GM23338 (cell line): ENCODE measurements around the gene DAO. TPM values are rescaled to one million over a fixed set of nuclear protein-coding genes. Genes with fewer than 3 reads are reported as not detected.

Experiments
- ATAC-seq: fragments of 200-7000 bp; cut with Tn5 transposase; 3 replicates; pipeline ENCODE4 v1.9.1; 2020
- DNase-seq: peaks from one replicate; pipeline ENCODE4 v3.0.0-alpha.2; 2015; ENCODE audit warnings: low spot score
- H2AFZ ChIP-seq: fragments of 200-600 bp; sonication (generic); 2 replicates; pipeline ENCODE4 v1.8.0; 2016; ENCODE audit warnings: antibody characterized with exemption, mild to moderate bottlenecking, moderate library complexity
- H3F3A ChIP-seq: fragments of 200-600 bp; sonication (generic); replicated peaks from 2 replicates; pipeline ENCODE4 v1.8.0; 2017; ENCODE audit warnings: antibody characterized with exemption, mixed run types, low read depth
- H3K27ac ChIP-seq: fragments of 200-600 bp; sonication (generic); 2 replicates; pipeline ENCODE4 v1.6.1; 2016; ENCODE audit warnings: low read depth
- H3K27me3 ChIP-seq: fragments of 200-600 bp; sonication (generic); 2 replicates; pipeline ENCODE4 v1.8.0; 2016; ENCODE audit warnings: mild to moderate bottlenecking, mixed run types, moderate library complexity; ENCODE audit not compliant: insufficient read depth
- H3K36me3 ChIP-seq: fragments of 200-600 bp; sonication (generic); 2 replicates; pipeline ENCODE4 v1.8.0; 2016; ENCODE audit warnings: mild to moderate bottlenecking; ENCODE audit not compliant: insufficient read depth
- H3K4me1 ChIP-seq: fragments of 200-600 bp; sonication (generic); 2 replicates; pipeline ENCODE4 v1.8.0; 2016; ENCODE audit warnings: mild to moderate bottlenecking, moderate library complexity; ENCODE audit not compliant: insufficient read depth
- H3K4me2 ChIP-seq: fragments of 200-600 bp; sonication (generic); 2 replicates; pipeline ENCODE4 v1.7.1; 2017; ENCODE audit warnings: mixed run types
- H3K4me3 ChIP-seq: fragments of 200-600 bp; sonication (generic); 2 replicates; pipeline ENCODE4 v1.6.1; 2016; ENCODE audit warnings: mixed run types
- H3K79me2 ChIP-seq: fragments of 200-600 bp; sonication (generic); replicated peaks from 2 replicates; pipeline ENCODE4 v1.8.0; 2017; ENCODE audit warnings: mild to moderate bottlenecking; ENCODE audit not compliant: insufficient read depth
- H3K9me2 ChIP-seq: fragments of 200-600 bp; sonication (generic); 2 replicates; pipeline ENCODE4 v1.8.0; 2017; ENCODE audit not compliant: insufficient read depth
- H4K20me1 ChIP-seq: fragments of 200-600 bp; sonication (generic); replicated peaks from 2 replicates; pipeline ENCODE4 v1.8.0; 2017; ENCODE audit warnings: mild to moderate bottlenecking; ENCODE audit not compliant: insufficient read depth
- H3K27ac Mint-ChIP-seq: 2 replicates; pipeline ENCODE4 v1.8.0; 2020; ENCODE audit warnings: inconsistent platforms, mild to moderate bottlenecking, moderate library complexity, mixed read lengths
- H3K27me3 Mint-ChIP-seq: 3 replicates; pipeline ENCODE4 v1.8.0; 2022; ENCODE audit warnings: low read depth, mild to moderate bottlenecking, moderate library complexity, mixed read lengths, inconsistent platforms; ENCODE audit not compliant: insufficient read depth, poor library complexity
- H3K36me3 Mint-ChIP-seq: 3 replicates; pipeline ENCODE4 v1.8.0; 2021; ENCODE audit warnings: low read depth, mild to moderate bottlenecking, inconsistent platforms, moderate library complexity, mixed read lengths
- H3K4me1 Mint-ChIP-seq: 3 replicates; pipeline ENCODE4 v1.8.0; 2020; ENCODE audit warnings: mild to moderate bottlenecking, inconsistent platforms, mixed read lengths
- H3K4me3 Mint-ChIP-seq: 3 replicates; pipeline ENCODE4 v1.8.0; 2021; ENCODE audit warnings: moderate library complexity, mild to moderate bottlenecking, inconsistent platforms, mixed read lengths
- H3K9me3 Mint-ChIP-seq: 3 replicates; pipeline ENCODE4 v1.8.0; 2020; ENCODE audit warnings: moderate library complexity, mild to moderate bottlenecking, inconsistent platforms, mixed read lengths
- EZH2 ChIP-seq: fragments of 200-600 bp; sonication (generic); IDR thresholded peaks from one replicate; pipeline ENCODE4 v1.8.0; 2017; ENCODE audit warnings: antibody characterized with exemption, mild to moderate bottlenecking, low read depth; ENCODE audit not compliant: unreplicated experiment
- EZH2phosphoT487 ChIP-seq: fragments of 200-600 bp; sonication (generic); IDR thresholded peaks from one replicate; pipeline ENCODE4 v1.8.1; 2018; ENCODE audit warnings: antibody characterized with exemption; ENCODE audit not compliant: unreplicated experiment
- JUNB ChIP-seq: IDR thresholded peaks from one replicate; pipeline ENCODE4 v1.6.1; 2016; ENCODE audit warnings: antibody characterized with exemption; ENCODE audit not compliant: unreplicated experiment
- NANOG ChIP-seq: IDR thresholded peaks from 2 replicates; pipeline ENCODE4 v1.6.1; 2016; ENCODE audit warnings: antibody characterized with exemption, borderline replicate concordance
- POLR2AphosphoS5 ChIP-seq: IDR thresholded peaks from 2 replicates; pipeline ENCODE4 v1.6.1; 2016; ENCODE audit warnings: antibody characterized with exemption, low read depth
- REST ChIP-seq: IDR thresholded peaks from one replicate; pipeline ENCODE4 v1.6.1; 2018; ENCODE audit warnings: antibody characterized with exemption; ENCODE audit not compliant: unreplicated experiment
- STAT1 ChIP-seq: IDR thresholded peaks from one replicate; pipeline ENCODE4 v1.6.1; 2016; ENCODE audit warnings: antibody characterized with exemption; ENCODE audit not compliant: unreplicated experiment
- ZNF114 ChIP-seq: fragments of 250-450 bp; sonication (Bioruptor Pico); IDR thresholded peaks from 2 replicates; pipeline ENCODE4 v1.5.0; 2020; ENCODE audit warnings: mild to moderate bottlenecking, moderate library complexity
- ZNF331 ChIP-seq: fragments of 250-450 bp; sonication (Bioruptor Pico); IDR thresholded peaks from 2 replicates; pipeline ENCODE4 v1.5.0; 2020; ENCODE audit warnings: low read depth, mild to moderate bottlenecking, moderate library complexity
- ZNF462 ChIP-seq: fragments of 250-450 bp; sonication (Bioruptor Pico); IDR thresholded peaks from 2 replicates; pipeline ENCODE4 v1.5.0; 2020; ENCODE audit warnings: mild to moderate bottlenecking, moderate library complexity
- polyA plus RNA-seq: library from polyadenylated mRNA; unstranded; fragments of >200 nt; fragmentation: Nextera tagmentation; extraction: Ambion mirVana; gene quantifications from 2 replicates; pipeline ENCODE4 v1.2.1, GENCODE V29; 2016
- total RNA-seq: library from RNA; depleted of rRNA; stranded (reverse); fragments of >200 nt; shearing (Covaris generic); gene quantifications from 2 replicates; pipeline ENCODE4 v1.2.3, GENCODE V29; 2014
- TF ChIP-seq, protein P1 (sequence below): IDR thresholded peaks from 2 replicates; pipeline ENCODE4 v1.6.1; 2016; ENCODE audit warnings: antibody characterized with exemption

DAO gene
- total and polyA plus RNA-seq, 2 experiments from 2014 or later, result not detected

DNA sequence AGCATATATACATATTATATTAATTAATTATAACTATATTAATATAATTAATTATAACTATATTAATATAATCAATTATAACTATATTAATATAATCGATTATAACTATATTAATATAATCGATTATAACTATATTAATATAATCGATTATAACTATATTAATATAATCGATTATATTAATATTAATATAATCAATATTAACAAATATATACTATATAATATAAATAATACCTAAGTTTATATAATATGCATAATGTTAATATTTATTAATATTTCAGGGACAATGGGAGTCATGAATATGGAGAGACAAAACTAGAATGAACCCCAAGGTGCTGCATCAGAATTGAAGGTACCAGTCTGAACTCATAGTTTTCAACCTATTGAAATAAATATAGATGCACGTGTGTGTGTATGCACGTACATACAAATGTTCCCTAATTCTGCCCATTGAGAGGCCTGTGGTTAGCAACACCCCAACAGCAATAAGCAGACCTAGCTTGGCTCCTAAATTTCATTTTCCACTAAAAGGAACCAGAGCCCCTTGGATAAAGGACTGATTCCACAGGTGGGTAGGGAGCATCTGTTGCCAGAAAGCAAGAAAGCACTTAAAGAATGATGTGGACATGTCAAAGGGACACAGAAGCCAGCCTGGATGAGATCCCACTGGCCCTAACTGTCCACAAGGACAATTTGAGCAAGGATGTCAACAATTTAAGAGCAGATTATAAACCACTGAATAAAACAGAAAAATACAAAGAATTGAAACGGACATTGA lies 43.8 kb upstream of the DAO start:
- Mint-ChIP-seq H3K9me3 (no peaks in the 10 kb centered on the region), H3K36me3 (peaks cover 2% of the 10 kb centered on the region; the same call in 2 of the 3 replicates), H3K27ac (no peak overlapping the region), H3K27me3 (peaks cover 9% of the 10 kb centered on the region), H3K4me3 (no peak overlapping the region), H3K4me1 (peaks cover 27% of the 10 kb centered on the region)
- H3K4me3 ChIP-seq, result no peak overlapping the region
- TF ChIP-seq, protein P1, sequence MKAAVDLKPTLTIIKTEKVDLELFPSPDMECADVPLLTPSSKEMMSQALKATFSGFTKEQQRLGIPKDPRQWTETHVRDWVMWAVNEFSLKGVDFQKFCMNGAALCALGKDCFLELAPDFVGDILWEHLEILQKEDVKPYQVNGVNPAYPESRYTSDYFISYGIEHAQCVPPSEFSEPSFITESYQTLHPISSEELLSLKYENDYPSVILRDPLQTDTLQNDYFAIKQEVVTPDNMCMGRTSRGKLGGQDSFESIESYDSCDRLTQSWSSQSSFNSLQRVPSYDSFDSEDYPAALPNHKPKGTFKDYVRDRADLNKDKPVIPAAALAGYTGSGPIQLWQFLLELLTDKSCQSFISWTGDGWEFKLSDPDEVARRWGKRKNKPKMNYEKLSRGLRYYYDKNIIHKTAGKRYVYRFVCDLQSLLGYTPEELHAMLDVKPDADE, result no peak
- TF ChIP-seq EZH2phosphoT487, result no peak
- no peak for TF ChIP-seq ZNF462 (CRISPR knock-in tag)
- no peak for TF ChIP-seq POLR2AphosphoS5
- no peak for TF ChIP-seq JUNB
- TF ChIP-seq ZNF331 (CRISPR knock-in tag), result no peak
- no peak for TF ChIP-seq EZH2
- no peak for TF ChIP-seq NANOG
- TF ChIP-seq REST, result no peak
- TF ChIP-seq ZNF114 (CRISPR knock-in tag), result no peak
- no peak for TF ChIP-seq STAT1
- peaks cover 19% of the 10 kb centered on the region for H3K4me1 ChIP-seq
- no peak overlapping the region for H3K4me2 ChIP-seq
- H4K20me1 ChIP-seq, result no peaks in the 10 kb centered on the region; the same call in 1 of the 2 replicates
- H3F3A ChIP-seq, result no peaks in the 10 kb centered on the region
- no peaks in the 10 kb centered on the region for H3K27me3 ChIP-seq
- H2AFZ ChIP-seq, result no peak overlapping the region
- H3K79me2 ChIP-seq, result peaks cover 3% of the 10 kb centered on the region; the same call in 1 of the 2 replicates
- no peak overlapping the region; the same call in 1 of the 2 replicates for H3K27ac ChIP-seq
- no peak for DNase-seq
- ATAC-seq, result no peak
- no peaks in the 10 kb centered on the region for H3K9me2 ChIP-seq
- H3K36me3 ChIP-seq, result no peaks in the 10 kb centered on the region
